GM19043 (cell line): Measurements from ENCODE around the gene VCL.
"Not testable (repeated sequence)": the region's sequence is repeated elsewhere in the genome, so short reads cannot be mapped to it uniquely, and the experiment has no call there.

ENCODE experiments used
- ATAC-seq: cut with Tn5 transposase; IDR thresholded peaks from one replicate; pipeline ENCODE4 v1.9.1; 2021; ENCODE audit warnings: low read depth; ENCODE audit not compliant: unreplicated experiment

The VCL gene

GRCh38 chr10:73997787-73998622, at the start of gene VCL:
Gene VCL, plus strand, starts transcription at chr10:73998116. Its CDS starts 92 bp downstream, at chr10:73998208.
- peak; percentile 95 for ATAC-seq

GRCh38 chr10:73948947-73949633, 48.8 kb upstream of the VCL start:
- ATAC-seq: no peak

- ATAC-seq: no peak
Observed at GRCh38 chr10:73950155-73950948, 47.6 kb upstream of the VCL start.

GRCh38 chr10:73953665-73954064, 44.3 kb upstream of the VCL start:
- ATAC-seq: no peak

- no peak for ATAC-seq
Observed at GRCh38 chr10:73954737-73955136, 43.2 kb upstream of the VCL start.

GRCh38 chr10:73955719-73956118, 42.2 kb upstream of the VCL start:
- ATAC-seq: no peak

- ATAC-seq: peak; percentile 53
Observed at GRCh38 chr10:73956476-73957359, 41.2 kb upstream of the VCL start.

- ATAC-seq: no peak
Observed at GRCh38 chr10:73959484-73960243, 38.3 kb upstream of the VCL start.

GRCh38 chr10:73962386-73962785, 35.5 kb upstream of the VCL start:
- no peak for ATAC-seq

- ATAC-seq: not testable (repeated sequence)
Observed at GRCh38 chr10:73963533-73963932, 34.4 kb upstream of the VCL start.

GRCh38 chr10:73964743-73965142, 33.2 kb upstream of the VCL start:
- ATAC-seq: no peak

- ATAC-seq: not testable (repeated sequence)
Observed at GRCh38 chr10:73965267-73965889, 32.5 kb upstream of the VCL start.

- no peak for ATAC-seq
Observed at GRCh38 chr10:73965890-73966768, 31.8 kb upstream of the VCL start.

GRCh38 chr10:73967022-73967429, 30.9 kb upstream of the VCL start:
- ATAC-seq: no peak

GRCh38 chr10:73967544-73967943, 30.4 kb upstream of the VCL start:
- no peak for ATAC-seq

- no peak for ATAC-seq
Observed at GRCh38 chr10:73968098-73968521, 29.8 kb upstream of the VCL start.

- no peak for ATAC-seq
Observed at GRCh38 chr10:73969224-73969841, 28.6 kb upstream of the VCL start.

GRCh38 chr10:73970845-73971244, 27.1 kb upstream of the VCL start:
- ATAC-seq: no peak
